Natural killer cell (primary cell): ENCODE measurements around the gene HOXD8. TPM values are rescaled to one million over a fixed set of nuclear protein-coding genes. Genes with fewer than 3 reads are reported as not detected.

Experiments used
- ATAC-seq, 3 donors: fragments of 150-1000 bp in 2 of 3; fragments of 200-7000 bp in 1 of 3; cut with Tn5 transposase; 1 replicate in 1 of 3; 2 replicates in 2 of 3; pipeline ENCODE4 v1.10.0; 2021; ENCODE audit warnings: mild to moderate bottlenecking in 2 of 3, moderate library complexity in 2 of 3
- DNase-seq, 2 donors: peaks; one replicate each; pipeline versions ENCODE4 v3.0.0 to v3.0.0-alpha.2; 2013 to 2021; ENCODE audit warnings: mixed read lengths in 1 of 2
- H3K27ac ChIP-seq: one replicate; pipeline ENCODE4 v1.5.1; 2013; ENCODE audit warnings: mild to moderate bottlenecking, low read length
- H3K27me3 ChIP-seq: one replicate; pipeline ENCODE4 v1.6.1; 2013; ENCODE audit warnings: low read length; ENCODE audit not compliant: control insufficient read depth, insufficient read depth
- H3K36me3 ChIP-seq: one replicate; pipeline ENCODE4 v1.6.1; 2013; ENCODE audit warnings: low read length; ENCODE audit not compliant: control insufficient read depth, insufficient read depth
- H3K4me1 ChIP-seq: one replicate; pipeline ENCODE4 v1.6.1; 2013; ENCODE audit warnings: low read length; ENCODE audit not compliant: control insufficient read depth, insufficient read depth
- H3K4me3 ChIP-seq: one replicate; pipeline ENCODE4 v1.5.1; 2013; ENCODE audit warnings: low read length
- H3K9me3 ChIP-seq: one replicate; pipeline ENCODE4 v1.6.1; 2013; ENCODE audit warnings: low read length; ENCODE audit not compliant: control insufficient read depth, insufficient read depth
- H3K27ac Mint-ChIP-seq, 2 donors: one replicate each; pipeline ENCODE4 v1.8.0; 2022; ENCODE audit warnings: mild to moderate bottlenecking in 2 of 2, mixed read lengths in 2 of 2, moderate library complexity in 1 of 2
- H3K27me3 Mint-ChIP-seq, 2 donors: one replicate each; pipeline ENCODE4 v1.8.0; 2022; ENCODE audit warnings: low read depth in 2 of 2, mixed read lengths in 2 of 2
- H3K36me3 Mint-ChIP-seq: one replicate; pipeline ENCODE4 v1.8.0; 2022; ENCODE audit warnings: mixed read lengths
- H3K4me1 Mint-ChIP-seq, 2 donors: one replicate each; pipeline ENCODE4 v1.8.0; 2022; ENCODE audit warnings: mixed read lengths in 2 of 2
- H3K4me3 Mint-ChIP-seq: one replicate; pipeline ENCODE4 v1.8.0; 2022; ENCODE audit warnings: mild to moderate bottlenecking, moderate library complexity, mixed read lengths
- H3K9me3 Mint-ChIP-seq, 2 donors: one replicate each; pipeline ENCODE4 v1.8.0; 2022; ENCODE audit warnings: mixed read lengths in 2 of 2
- WGBS: methylation state at CpG from one replicate; pipeline ENCODE4 v1.1.7; 2013; ENCODE audit warnings: missing lambda C conversion rate; ENCODE audit not compliant: insufficient coverage; 5-methylcytosine and 5-hydroxymethylcytosine counted together
- intact Hi-C: fragments of 100-400 bp; cut with micrococcal nuclease; formaldehyde crosslinking; loops from one replicate; pipeline ENCODE4 v1.14.2; 2022
- total RNA-seq, 4 donors: library from RNA; stranded (reverse); fragments of 120-200 nt in 1 of 4; gene quantifications; one replicate each; pipeline versions ENCODE4 v1.2.3 to v1.2.4, GENCODE V29; 2013 to 2022
- TF ChIP-seq, protein P1 (sequence below): fragments of 200-600 bp; IDR thresholded peaks from one replicate; pipeline ENCODE4 v1.8.0; 2022; ENCODE audit warnings: antibody characterized with exemption

HOXD8 gene
- total RNA-seq, 3 donors from 2014 or later (not counting 1 experiment from before 2014, with no cell fraction given) = not detected

- Mint-ChIP-seq H3K9me3 (no peaks in the 10 kb centered on the region), H3K27ac (no peak overlapping the region), H3K27me3 (peaks cover 80% of the 10 kb centered on the region in 2 donors), H3K4me3 (peak overlapping the region; percentile 51), H3K4me1 (peaks cover 0 to 27% of the 10 kb centered on the region in 2 donors), H3K36me3 (peaks cover 8% of the 10 kb centered on the region)
- H3K27me3 ChIP-seq = peaks cover 75% of the 10 kb centered on the region
- TF ChIP-seq, protein P1, sequence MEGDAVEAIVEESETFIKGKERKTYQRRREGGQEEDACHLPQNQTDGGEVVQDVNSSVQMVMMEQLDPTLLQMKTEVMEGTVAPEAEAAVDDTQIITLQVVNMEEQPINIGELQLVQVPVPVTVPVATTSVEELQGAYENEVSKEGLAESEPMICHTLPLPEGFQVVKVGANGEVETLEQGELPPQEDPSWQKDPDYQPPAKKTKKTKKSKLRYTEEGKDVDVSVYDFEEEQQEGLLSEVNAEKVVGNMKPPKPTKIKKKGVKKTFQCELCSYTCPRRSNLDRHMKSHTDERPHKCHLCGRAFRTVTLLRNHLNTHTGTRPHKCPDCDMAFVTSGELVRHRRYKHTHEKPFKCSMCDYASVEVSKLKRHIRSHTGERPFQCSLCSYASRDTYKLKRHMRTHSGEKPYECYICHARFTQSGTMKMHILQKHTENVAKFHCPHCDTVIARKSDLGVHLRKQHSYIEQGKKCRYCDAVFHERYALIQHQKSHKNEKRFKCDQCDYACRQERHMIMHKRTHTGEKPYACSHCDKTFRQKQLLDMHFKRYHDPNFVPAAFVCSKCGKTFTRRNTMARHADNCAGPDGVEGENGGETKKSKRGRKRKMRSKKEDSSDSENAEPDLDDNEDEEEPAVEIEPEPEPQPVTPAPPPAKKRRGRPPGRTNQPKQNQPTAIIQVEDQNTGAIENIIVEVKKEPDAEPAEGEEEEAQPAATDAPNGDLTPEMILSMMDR = no peak
- H3K27ac ChIP-seq = no peak overlapping the region
- H3K9me3 ChIP-seq = no peaks in the 10 kb centered on the region
- 9% methylated on average over 25 of the region's 25 CpGs for WGBS
- ATAC-seq (no peak), DNase-seq (peak in 1 of 2 donors; percentile 12)
- H3K4me1 ChIP-seq = peaks cover 3% of the 10 kb centered on the region
- no peaks in the 10 kb centered on the region for H3K36me3 ChIP-seq
- intact Hi-C loops = no loop called here
- no peak overlapping the region for H3K4me3 ChIP-seq
Observed at GRCh38 chr2:176105730-176106580, 23.6 kb upstream of the HOXD8 start.

DNA sequence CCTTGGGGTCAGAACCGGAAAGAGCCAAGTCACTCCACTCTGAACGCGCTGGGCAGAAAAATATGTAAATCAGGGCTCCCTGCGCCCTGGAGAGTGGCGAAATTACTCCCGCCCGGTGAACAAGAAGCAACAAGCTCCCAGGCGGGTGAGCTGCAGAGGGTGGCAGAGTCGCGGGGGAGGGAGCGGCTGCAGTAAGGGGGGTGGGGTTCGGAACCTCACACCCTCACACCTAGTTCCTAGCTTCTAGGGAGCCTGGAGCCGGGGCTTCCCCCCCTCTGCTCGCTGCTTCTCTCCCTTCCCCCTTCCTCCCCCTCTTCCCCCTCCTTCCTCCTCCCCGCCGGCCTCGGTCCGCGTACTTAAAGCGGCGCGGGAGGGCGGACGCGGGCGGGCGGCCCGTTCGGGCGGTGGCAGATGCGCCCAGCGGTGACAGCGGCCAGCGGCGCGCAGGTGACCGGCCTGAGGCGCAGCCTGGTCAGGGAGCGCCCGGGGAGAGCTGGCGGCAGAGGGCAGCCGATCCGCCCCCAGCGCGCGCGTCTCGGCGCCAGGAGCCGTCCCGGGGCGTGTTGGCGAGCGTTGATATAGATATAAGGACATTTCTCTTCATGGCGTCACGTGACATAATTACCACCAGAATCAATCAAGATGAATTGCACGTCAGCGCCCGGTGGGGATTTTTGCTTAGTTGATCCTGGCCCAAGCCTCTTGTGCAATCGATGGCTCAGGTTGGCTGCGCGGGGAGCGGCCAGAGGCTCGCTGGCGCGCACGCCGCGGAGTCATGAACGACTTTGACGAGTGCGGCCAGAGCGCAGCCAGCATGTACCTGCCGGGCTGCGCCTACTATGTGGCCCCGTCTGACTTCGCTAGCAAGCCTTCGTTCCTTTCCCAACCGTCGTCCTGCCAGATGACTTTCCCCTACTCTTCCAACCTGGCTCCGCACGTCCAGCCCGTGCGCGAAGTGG is 22.6 kb upstream of the HOXD8 start, which contains the start of gene HOXD11:
Gene HOXD11, plus strand, starts transcription at position 700 of the 959 bp plus-strand sequence. Its CDS starts 76 bp downstream, at position 776.
- Mint-ChIP-seq H3K27ac (no peak within 1 kb of the TSS), H3K36me3 (peaks cover 8% of the 10 kb centered on the region), H3K9me3 (no peaks in the 10 kb centered on the region), H3K4me3 (peak within 1 kb of the TSS; percentile 51), H3K27me3 (peaks cover 78 to 80% of the 10 kb centered on the region in 2 donors), H3K4me1 (peaks cover 0 to 27% of the 10 kb centered on the region in 2 donors)
- TF ChIP-seq, protein P1 = no peak
- WGBS = 7% methylated on average over 83 of the region's 85 CpGs
- H3K4me3 ChIP-seq = no peak within 1 kb of the TSS
- H3K4me1 ChIP-seq = peaks cover 3% of the 10 kb centered on the region
- ATAC-seq (no peak), DNase-seq (peak in 1 of 2 donors; percentile 36)
- intact Hi-C loops = no loop called here
- H3K27me3 ChIP-seq = peaks cover 75% of the 10 kb centered on the region
- H3K27ac ChIP-seq = no peak within 1 kb of the TSS
- H3K9me3 ChIP-seq = peaks cover under 1% of the 10 kb centered on the region
- no peaks in the 10 kb centered on the region for H3K36me3 ChIP-seq

GRCh38 chr2:176107731-176108181 is 21.7 kb upstream of the HOXD8 start:
- Histone ChIP-seq H3K36me3 (no peaks in the 10 kb centered on the region), H3K9me3 (peaks cover 3% of the 10 kb centered on the region), H3K27ac (no peak overlapping the region), H3K4me1 (peaks cover 3% of the 10 kb centered on the region), H3K4me3 (no peak overlapping the region), H3K27me3 (peaks cover 74% of the 10 kb centered on the region)
- WGBS = 5% methylated on average over 55 of the region's 59 CpGs
- Mint-ChIP-seq H3K36me3 (peaks cover 8% of the 10 kb centered on the region), H3K27ac (no peak overlapping the region), H3K27me3 (peaks cover 77 to 79% of the 10 kb centered on the region in 2 donors), H3K4me3 (no peak overlapping the region), H3K9me3 (no peaks in the 10 kb centered on the region), H3K4me1 (peaks cover 0 to 27% of the 10 kb centered on the region in 2 donors)
- TF ChIP-seq, protein P1 = no peak
- intact Hi-C loops = no loop called here
- ATAC-seq (no peak), DNase-seq (no peak)
